ENCODE measurements around the gene SLC12A6.

DNA sequence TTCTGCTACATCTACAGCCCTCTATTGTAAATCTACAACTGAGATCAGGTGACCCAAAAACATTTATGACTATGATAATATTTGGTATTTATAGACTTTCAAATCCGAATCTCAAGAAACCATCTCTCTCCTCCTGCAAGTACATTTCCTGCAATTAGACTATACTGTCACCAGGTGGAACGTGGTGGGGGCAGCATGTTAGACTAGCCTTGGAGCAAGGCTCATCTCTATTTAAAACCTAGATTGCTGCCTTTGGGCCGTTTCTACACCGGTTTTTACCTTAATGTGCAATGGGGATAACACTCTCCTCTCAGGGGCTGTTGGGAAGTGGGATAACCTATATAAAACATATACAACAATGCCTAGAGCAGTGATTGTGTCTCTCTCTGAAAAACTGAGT is 123.9 kb downstream of the SLC12A6 start:
- TF ChIP-seq, protein P1, sequence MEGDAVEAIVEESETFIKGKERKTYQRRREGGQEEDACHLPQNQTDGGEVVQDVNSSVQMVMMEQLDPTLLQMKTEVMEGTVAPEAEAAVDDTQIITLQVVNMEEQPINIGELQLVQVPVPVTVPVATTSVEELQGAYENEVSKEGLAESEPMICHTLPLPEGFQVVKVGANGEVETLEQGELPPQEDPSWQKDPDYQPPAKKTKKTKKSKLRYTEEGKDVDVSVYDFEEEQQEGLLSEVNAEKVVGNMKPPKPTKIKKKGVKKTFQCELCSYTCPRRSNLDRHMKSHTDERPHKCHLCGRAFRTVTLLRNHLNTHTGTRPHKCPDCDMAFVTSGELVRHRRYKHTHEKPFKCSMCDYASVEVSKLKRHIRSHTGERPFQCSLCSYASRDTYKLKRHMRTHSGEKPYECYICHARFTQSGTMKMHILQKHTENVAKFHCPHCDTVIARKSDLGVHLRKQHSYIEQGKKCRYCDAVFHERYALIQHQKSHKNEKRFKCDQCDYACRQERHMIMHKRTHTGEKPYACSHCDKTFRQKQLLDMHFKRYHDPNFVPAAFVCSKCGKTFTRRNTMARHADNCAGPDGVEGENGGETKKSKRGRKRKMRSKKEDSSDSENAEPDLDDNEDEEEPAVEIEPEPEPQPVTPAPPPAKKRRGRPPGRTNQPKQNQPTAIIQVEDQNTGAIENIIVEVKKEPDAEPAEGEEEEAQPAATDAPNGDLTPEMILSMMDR (IDR thresholded peaks at IDR 0.05) = no peak
- no peak for TF ChIP-seq POLR2A (IDR thresholded peaks at IDR 0.05)

All from right lobe of liver (tissue), 4 donors.